HEK293T (cell line): ENCODE results near the gene PRR29.

Source experiments
- CTCF ChIA-PET: fragments of 350-600 bp; formaldehyde crosslinking; extraction: SDS; loops from one replicate; lab custom pipeline; 2021; ENCODE audit warnings: antibody characterized with exemption, inconsistent platforms; lab: Yijun Ruan, JAX
- POLR2A ChIA-PET: fragments of 350-600 bp; formaldehyde crosslinking; extraction: SDS; loops from one replicate; lab custom pipeline; 2020; ENCODE audit warnings: antibody characterized with exemption, inconsistent platforms; lab: Yijun Ruan, JAX
- DNase-seq: peaks from one replicate; pipeline ENCODE4 v3.0.0; 2012; ENCODE audit warnings: mixed read lengths; ENCODE audit errors: extremely low spot score
- ARNT ChIP-seq: fragments of 450-650 bp; IDR thresholded peaks from 2 replicates; pipeline ENCODE4 v1.6.1; 2017; ENCODE audit warnings: mild to moderate bottlenecking
- BHLHE40 ChIP-seq: fragments of 450-650 bp; IDR thresholded peaks from 2 replicates; pipeline ENCODE4 v1.6.1; 2016; ENCODE audit warnings: mild to moderate bottlenecking, moderate library complexity, borderline replicate concordance
- CTBP1 ChIP-seq: fragments of 450-650 bp; IDR thresholded peaks from 2 replicates; pipeline ENCODE4 v1.6.1; 2016; ENCODE audit warnings: borderline replicate concordance
- ELF4 ChIP-seq: fragments of 450-650 bp; IDR thresholded peaks from 2 replicates; pipeline ENCODE4 v1.6.1; 2017; ENCODE audit warnings: antibody characterized with exemption
- FOXA1 ChIP-seq: fragments of 450-650 bp; IDR thresholded peaks from 2 replicates; pipeline ENCODE4 v1.6.1; 2016; ENCODE audit warnings: mild to moderate bottlenecking
- FOXK2 ChIP-seq: fragments of 450-650 bp; IDR thresholded peaks from 2 replicates; pipeline ENCODE4 v1.6.1; 2016; ENCODE audit warnings: mild to moderate bottlenecking
- FOXM1 ChIP-seq: fragments of 450-650 bp; IDR thresholded peaks from 2 replicates; pipeline ENCODE4 v1.6.1; 2017; ENCODE audit warnings: mild to moderate bottlenecking, borderline replicate concordance
- HDGF ChIP-seq: fragments of 450-650 bp; IDR thresholded peaks from 2 replicates; pipeline ENCODE4 v1.6.1; 2017; ENCODE audit warnings: antibody characterized with exemption, borderline replicate concordance
- L3MBTL2 ChIP-seq: fragments of 450-650 bp; conservative IDR thresholded peaks from 2 replicates; pipeline ENCODE4 v1.6.1; 2016; ENCODE audit warnings: mild to moderate bottlenecking
- LEF1 ChIP-seq: fragments of 450-650 bp; IDR thresholded peaks from 2 replicates; pipeline ENCODE4 v1.6.1; 2017; ENCODE audit warnings: mild to moderate bottlenecking, borderline replicate concordance
- NFRKB ChIP-seq: fragments of 450-650 bp; IDR thresholded peaks from 2 replicates; pipeline ENCODE4 v1.6.1; 2016; ENCODE audit warnings: mild to moderate bottlenecking, moderate library complexity
- PKNOX1 ChIP-seq: fragments of 450-650 bp; IDR thresholded peaks from 2 replicates; pipeline ENCODE4 v1.6.1; 2016
- SP1 ChIP-seq: fragments of 450-650 bp; IDR thresholded peaks from 2 replicates; pipeline ENCODE4 v1.6.1; 2017
- SUZ12 ChIP-seq: fragments of 450-650 bp; IDR thresholded peaks from 2 replicates; pipeline ENCODE4 v1.6.1; 2016; ENCODE audit warnings: mild to moderate bottlenecking
- TARDBP ChIP-seq: fragments of 450-650 bp; IDR thresholded peaks from 2 replicates; pipeline ENCODE4 v1.6.1; 2016
- ZNF384 ChIP-seq: fragments of 450-650 bp; IDR thresholded peaks from 2 replicates; pipeline ENCODE4 v1.6.1; 2016

Gene PRR29

DNA sequence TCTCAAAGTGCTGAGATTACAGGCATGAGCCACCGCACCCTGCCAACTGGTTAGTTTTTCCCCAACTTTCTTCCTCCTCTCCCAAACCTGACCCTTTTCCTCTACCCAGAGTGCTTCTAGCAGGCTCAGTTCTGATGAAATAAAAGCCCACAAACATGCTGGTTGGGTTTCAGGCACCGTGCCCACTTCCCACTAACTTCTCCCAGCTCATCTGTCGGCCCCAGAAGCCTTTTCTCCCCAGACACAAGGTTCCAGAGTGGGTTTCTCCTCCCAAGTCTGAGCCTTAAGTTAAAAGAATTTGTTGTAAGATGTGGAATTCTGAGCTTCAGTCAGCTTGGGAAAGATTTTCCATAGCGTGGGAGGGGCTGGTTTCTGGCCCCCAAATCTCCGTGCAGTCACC, 13.9 kb upstream of the PRR29 start:
- DNase-seq: no peak
- ChIA-PET POLR2A (interaction anchor here (0.8 kb wide), 1 partner anchor 10 kb away, joined by 3 read pairs; no protein-coding TSS in a partner anchor), CTCF (interaction anchor here (0.6 to 1.6 kb wide), 5 partner anchors 34 to 208 kb away, joined by 3 to 5 read pairs (median 3); no protein-coding TSS in a partner anchor)
- TF ChIP-seq ELF4: no peak
- TF ChIP-seq FOXK2: no peak

- TF ChIP-seq FOXA1 (no peak), FOXK2 (no peak), L3MBTL2 (no peak), NFRKB (no peak), ZNF384 (no peak), HDGF (no peak), BHLHE40 (no peak), PKNOX1 (no peak), LEF1 (no peak), CTBP1 (no peak), SP1 (no peak), TARDBP (no peak), ARNT (no peak), FOXM1 (no peak), ELF4 (no peak), SUZ12 (no peak)
- CTCF ChIA-PET: interaction anchor here (0.6 to 1.6 kb wide), 8 partner anchors 9 to 207 kb away, joined by 3 to 8 read pairs (median 4); no protein-coding TSS in a partner anchor
- POLR2A ChIA-PET: interaction anchor here (0.8 kb wide), 1 partner anchor 10 kb away, joined by 3 read pairs; no protein-coding TSS in a partner anchor
- DNase-seq: no peak
Measured at GRCh38 chr17:63984651-63985386, 13.3 kb upstream of the PRR29 start.

- ChIA-PET POLR2A (no interaction called here), CTCF (interaction anchor here (0.6 to 1.3 kb wide), 3 partner anchors 10 to 66 kb away, joined by 3 to 8 read pairs (median 4); no protein-coding TSS in a partner anchor)
- TF ChIP-seq FOXK2: no peak
- no peak for TF ChIP-seq ARNT
- no peak for TF ChIP-seq NFRKB
- TF ChIP-seq BHLHE40: no peak
- TF ChIP-seq SP1: no peak
- no peak for TF ChIP-seq TARDBP
- no peak for TF ChIP-seq HDGF
- no peak for TF ChIP-seq PKNOX1
- no peak for TF ChIP-seq SUZ12
- TF ChIP-seq FOXM1: no peak
- TF ChIP-seq FOXA1: no peak
- TF ChIP-seq L3MBTL2: no peak
- TF ChIP-seq CTBP1: no peak
- no peak for TF ChIP-seq ZNF384
- DNase-seq: no peak
Measured at GRCh38 chr17:63985387-63986140, 12.6 kb upstream of the PRR29 start.

DNA sequence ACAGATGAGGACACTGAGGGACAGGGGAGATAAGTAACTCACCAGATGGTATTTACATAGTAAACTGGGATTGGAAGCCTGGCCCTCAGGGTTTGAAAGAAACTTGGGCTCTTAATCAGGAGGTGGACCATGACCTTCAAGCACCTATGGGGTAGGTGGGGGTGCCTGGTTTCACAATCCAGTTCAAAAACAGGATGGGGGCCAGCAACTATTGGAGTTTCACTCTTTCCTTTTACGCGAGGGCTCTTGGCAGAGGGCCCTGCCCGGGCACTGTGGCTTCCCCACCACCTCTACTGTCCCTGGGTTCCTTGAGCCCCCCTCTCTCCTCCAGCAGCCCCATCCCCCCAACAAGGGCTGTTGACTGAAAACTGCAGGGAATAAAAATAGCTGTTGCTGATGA, 11.3 kb upstream of the PRR29 start:
- ChIA-PET POLR2A (no interaction called here), CTCF (no interaction called here)
- no peak for DNase-seq
- TF ChIP-seq FOXM1: no peak
- TF ChIP-seq HDGF: no peak
- TF ChIP-seq ARNT: no peak

- no peak for DNase-seq
- TF ChIP-seq SP1: no peak
- no peak for TF ChIP-seq FOXM1
- ChIA-PET CTCF (no interaction called here), POLR2A (no interaction called here)
Measured at GRCh38 chr17:63987221-63988126, 10.7 kb upstream of the PRR29 start.

- CTCF ChIA-PET: no interaction called here
- POLR2A ChIA-PET: no interaction called here
- no peak for TF ChIP-seq ZNF384
- no peak for TF ChIP-seq TARDBP
- TF ChIP-seq FOXM1: no peak
- no peak for TF ChIP-seq LEF1
- no peak for TF ChIP-seq ELF4
- TF ChIP-seq HDGF: no peak
- DNase-seq: no peak
Measured at GRCh38 chr17:63988127-63988478, 10.0 kb upstream of the PRR29 start.
